Endodermal cell (in vitro differentiated cells): ENCODE results near the gene ROBO1. TPM values are rescaled to one million over a fixed set of nuclear protein-coding genes. Genes with fewer than 3 reads are reported as not detected.

Experiments used
- DNase-seq: peaks from one replicate; pipeline ENCODE4 v3.0.0-alpha.2; 2017
- H3K27ac ChIP-seq: 2 replicates; pipeline ENCODE4 v1.5.1; 2013; ENCODE audit warnings: mild to moderate bottlenecking, low read depth, low read length, moderate library complexity
- H3K27me3 ChIP-seq: 2 replicates; pipeline ENCODE4 v1.6.1; 2013; ENCODE audit warnings: mild to moderate bottlenecking, low read length, moderate library complexity; ENCODE audit not compliant: insufficient read depth, control insufficient read depth, poor library complexity, severe bottlenecking
- H3K36me3 ChIP-seq: 2 replicates; pipeline ENCODE4 v1.7.0; 2013; ENCODE audit warnings: mild to moderate bottlenecking, low read length, moderate library complexity; ENCODE audit not compliant: control insufficient read depth, insufficient read depth
- H3K4me1 ChIP-seq: one replicate; pipeline ENCODE4 v1.7.0; 2013; ENCODE audit warnings: low read length; ENCODE audit not compliant: control insufficient read depth, insufficient read depth
- H3K4me3 ChIP-seq: 2 replicates; pipeline ENCODE4 v1.5.1; 2013; ENCODE audit warnings: mild to moderate bottlenecking, low read length, moderate library complexity
- H3K9ac ChIP-seq: 2 replicates; pipeline ENCODE4 v1.6.1; 2013; ENCODE audit warnings: mild to moderate bottlenecking, low read length, moderate library complexity; ENCODE audit not compliant: poor library complexity, severe bottlenecking; ENCODE audit errors: extremely low read depth
- H3K9me3 ChIP-seq: 2 replicates; pipeline ENCODE4 v1.6.1; 2013; ENCODE audit warnings: mild to moderate bottlenecking, low read length, moderate library complexity; ENCODE audit not compliant: control insufficient read depth
- H3K27ac Mint-ChIP-seq: 2 replicates; pipeline ENCODE4 v1.8.0; 2020; ENCODE audit warnings: mixed read lengths
- H3K27me3 Mint-ChIP-seq: 2 replicates; pipeline ENCODE4 v1.8.0; 2021; ENCODE audit warnings: mild to moderate bottlenecking, mixed read lengths; ENCODE audit not compliant: insufficient read depth
- H3K36me3 Mint-ChIP-seq: 2 replicates; pipeline ENCODE4 v1.8.0; 2020; ENCODE audit warnings: low read depth, mixed read lengths
- H3K4me1 Mint-ChIP-seq: 2 replicates; pipeline ENCODE4 v1.8.0; 2020; ENCODE audit warnings: mixed read lengths
- H3K4me3 Mint-ChIP-seq: 2 replicates; pipeline ENCODE4 v1.8.0; 2020; ENCODE audit warnings: mild to moderate bottlenecking, moderate library complexity, mixed read lengths
- H3K9me3 Mint-ChIP-seq: 2 replicates; pipeline ENCODE4 v1.8.0; 2020; ENCODE audit warnings: mild to moderate bottlenecking, mixed read lengths
- WGBS, 2 experiments: methylation state at CpG; one replicate each; pipeline versions ENCODE4 v1.1.5 to v1.1.7; 2013; ENCODE audit warnings: missing lambda C conversion rate in 2 of 2, mixed read lengths in 1 of 2; ENCODE audit not compliant: insufficient coverage in 1 of 2, insufficient read length in 1 of 2; 5-methylcytosine and 5-hydroxymethylcytosine counted together
- total RNA-seq, 2 donors: library from RNA; stranded (reverse); fragmentation: NEBNext Ultra II Directional in 1 of 2; extraction: Animal tissue kit (Norgen Biotek cat#: 25700) in 1 of 2; gene quantifications; 2 replicates in 1 of 2; 3 replicates in 1 of 2; pipeline ENCODE4 v1.2.1, GENCODE V29; 2021
- TF ChIP-seq, protein P1 (sequence below): fragments of 200-600 bp; sonication (generic); conservative IDR thresholded peaks from 2 replicates; pipeline ENCODE4 v1.5.0; 2021; ENCODE audit warnings: antibody characterized with exemption, mild to moderate bottlenecking

ROBO1 gene
- total RNA-seq, 2 donors from 2014 or later, result 74.8 to 75.9 TPM

DNA sequence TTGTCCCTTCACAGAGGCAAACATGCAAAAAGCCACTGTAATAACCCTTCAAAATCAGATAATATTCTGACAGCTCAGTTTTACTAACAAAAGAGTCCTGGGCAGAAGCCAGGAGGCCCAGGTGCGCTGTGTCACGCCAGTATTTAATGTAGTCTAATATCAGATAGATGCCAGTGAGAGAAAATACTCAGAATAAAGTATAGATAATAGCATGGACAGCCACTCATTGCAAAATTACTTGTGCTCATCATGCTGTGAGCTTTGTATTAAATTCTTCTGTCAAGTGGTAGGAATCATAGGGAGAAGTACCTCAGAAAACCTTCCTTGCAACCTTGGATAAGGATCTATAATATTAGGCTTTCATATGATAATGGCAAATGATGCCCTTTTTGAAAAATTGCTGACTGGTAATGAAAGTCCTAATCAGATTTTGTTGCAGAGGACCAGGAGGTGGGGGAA lies 1154.3 kb downstream of the ROBO1 start:
- Mint-ChIP-seq H3K4me1 (no peaks in the 10 kb centered on the region), H3K27me3 (no peaks in the 10 kb centered on the region), H3K4me3 (no peak overlapping the region), H3K27ac (no peak overlapping the region), H3K9me3 (no peaks in the 10 kb centered on the region), H3K36me3 (peaks cover 18% of the 10 kb centered on the region)
- no peak overlapping the region for H3K9ac ChIP-seq
- H3K9me3 ChIP-seq, result no peaks in the 10 kb centered on the region
- no peak overlapping the region for H3K27ac ChIP-seq
- WGBS, 2 experiments, result 96 to 100% methylated on average over 2 of the region's 2 CpGs
- no peak overlapping the region for H3K4me3 ChIP-seq
- TF ChIP-seq, protein P1, sequence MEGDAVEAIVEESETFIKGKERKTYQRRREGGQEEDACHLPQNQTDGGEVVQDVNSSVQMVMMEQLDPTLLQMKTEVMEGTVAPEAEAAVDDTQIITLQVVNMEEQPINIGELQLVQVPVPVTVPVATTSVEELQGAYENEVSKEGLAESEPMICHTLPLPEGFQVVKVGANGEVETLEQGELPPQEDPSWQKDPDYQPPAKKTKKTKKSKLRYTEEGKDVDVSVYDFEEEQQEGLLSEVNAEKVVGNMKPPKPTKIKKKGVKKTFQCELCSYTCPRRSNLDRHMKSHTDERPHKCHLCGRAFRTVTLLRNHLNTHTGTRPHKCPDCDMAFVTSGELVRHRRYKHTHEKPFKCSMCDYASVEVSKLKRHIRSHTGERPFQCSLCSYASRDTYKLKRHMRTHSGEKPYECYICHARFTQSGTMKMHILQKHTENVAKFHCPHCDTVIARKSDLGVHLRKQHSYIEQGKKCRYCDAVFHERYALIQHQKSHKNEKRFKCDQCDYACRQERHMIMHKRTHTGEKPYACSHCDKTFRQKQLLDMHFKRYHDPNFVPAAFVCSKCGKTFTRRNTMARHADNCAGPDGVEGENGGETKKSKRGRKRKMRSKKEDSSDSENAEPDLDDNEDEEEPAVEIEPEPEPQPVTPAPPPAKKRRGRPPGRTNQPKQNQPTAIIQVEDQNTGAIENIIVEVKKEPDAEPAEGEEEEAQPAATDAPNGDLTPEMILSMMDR, result no peak
- DNase-seq, result no peak
- H3K36me3 ChIP-seq, result peaks cover 3% of the 10 kb centered on the region
- no peaks in the 10 kb centered on the region for H3K4me1 ChIP-seq
- H3K27me3 ChIP-seq, result no peaks in the 10 kb centered on the region

DNA sequence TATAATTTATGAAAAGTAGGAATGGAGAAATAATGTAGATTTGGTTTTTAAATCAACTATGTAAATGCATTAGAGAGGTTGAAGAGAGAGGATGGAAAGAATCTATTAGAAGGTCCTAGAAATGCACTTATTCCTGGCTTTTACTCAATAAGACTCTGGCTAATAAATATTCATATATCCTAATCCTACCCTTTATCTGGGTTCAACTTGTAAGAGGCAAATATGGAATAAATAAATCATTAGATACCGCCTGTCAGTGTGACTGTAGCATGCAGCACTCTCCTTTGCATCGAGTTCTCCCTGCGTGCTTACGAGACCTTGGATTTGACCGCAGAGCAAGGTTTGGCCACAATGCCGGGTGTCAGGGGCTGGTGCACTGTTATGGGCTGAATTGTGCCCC lies 1156.5 kb downstream of the ROBO1 start:
- H3K27ac ChIP-seq, result no peak overlapping the region
- no peaks in the 10 kb centered on the region for H3K4me1 Mint-ChIP-seq
- no peaks in the 10 kb centered on the region for H3K27me3 ChIP-seq
- H3K27ac Mint-ChIP-seq, result no peak overlapping the region
- no peak overlapping the region for H3K9ac ChIP-seq
- H3K4me3 ChIP-seq, result no peak overlapping the region
- H3K9me3 ChIP-seq, result no peaks in the 10 kb centered on the region
- peaks cover 3% of the 10 kb centered on the region for H3K36me3 ChIP-seq
- no peaks in the 10 kb centered on the region for H3K27me3 Mint-ChIP-seq
- H3K36me3 Mint-ChIP-seq, result peaks cover 22% of the 10 kb centered on the region
- WGBS, 2 experiments, result 96 to 100% methylated on average over 4 to 6 of the region's 6 CpGs
- no peaks in the 10 kb centered on the region for H3K9me3 Mint-ChIP-seq
- TF ChIP-seq, protein P1, result no peak
- no peak for DNase-seq
- no peaks in the 10 kb centered on the region for H3K4me1 ChIP-seq
- H3K4me3 Mint-ChIP-seq, result no peak overlapping the region

DNA sequence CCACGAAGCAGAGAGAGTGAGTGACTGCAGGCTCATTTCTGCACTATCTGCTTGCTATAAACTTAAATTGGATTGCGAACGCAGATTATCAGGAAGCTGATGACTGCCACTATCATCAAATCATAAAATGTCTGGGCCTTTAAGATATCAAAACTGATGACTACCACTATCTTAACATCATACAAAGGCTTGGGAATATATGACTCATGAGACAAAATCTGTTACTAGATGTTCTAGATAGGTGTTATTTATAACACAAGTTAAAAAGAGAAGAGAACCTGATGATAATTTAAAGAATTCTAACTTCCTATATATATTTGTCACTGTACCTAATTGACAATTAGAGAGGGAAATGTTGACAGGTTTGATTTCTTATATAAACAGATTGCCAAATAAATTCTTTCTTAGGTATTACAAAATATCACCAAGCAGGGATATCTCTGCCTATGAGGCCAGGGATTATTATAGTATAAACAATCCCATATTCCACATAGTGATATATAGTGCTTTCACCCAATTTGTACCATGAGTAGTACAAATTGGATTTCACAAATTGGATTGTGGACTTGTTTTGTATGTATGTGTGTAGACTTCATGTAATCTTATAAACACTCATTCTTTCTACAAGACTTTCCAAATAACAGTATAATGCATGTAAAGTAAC lies 1157.2 kb downstream of the ROBO1 start:
- DNase-seq, result no peak
- H3K9me3 Mint-ChIP-seq, result no peaks in the 10 kb centered on the region

More for the DNA sequence above, 1157.2 kb downstream of the ROBO1 start:
- Histone ChIP-seq H3K9me3 (no peaks in the 10 kb centered on the region), H3K4me1 (no peaks in the 10 kb centered on the region), H3K27ac (no peak overlapping the region), H3K4me3 (no peak overlapping the region), H3K27me3 (no peaks in the 10 kb centered on the region), H3K9ac (no peak overlapping the region), H3K36me3 (peaks cover 8% of the 10 kb centered on the region)
- H3K4me1 Mint-ChIP-seq, result peaks cover 3% of the 10 kb centered on the region
- H3K4me3 Mint-ChIP-seq, result no peak overlapping the region
- H3K27me3 Mint-ChIP-seq, result no peaks in the 10 kb centered on the region
- no peak overlapping the region for H3K27ac Mint-ChIP-seq
- TF ChIP-seq, protein P1, result no peak
- 43 to 60% methylated on average over 2 to 3 of the region's 3 CpGs for WGBS, 2 experiments
- peaks cover 29% of the 10 kb centered on the region for H3K36me3 Mint-ChIP-seq
